ENCODE measurements around the gene RPL36.

RPL36 gene

DNA sequence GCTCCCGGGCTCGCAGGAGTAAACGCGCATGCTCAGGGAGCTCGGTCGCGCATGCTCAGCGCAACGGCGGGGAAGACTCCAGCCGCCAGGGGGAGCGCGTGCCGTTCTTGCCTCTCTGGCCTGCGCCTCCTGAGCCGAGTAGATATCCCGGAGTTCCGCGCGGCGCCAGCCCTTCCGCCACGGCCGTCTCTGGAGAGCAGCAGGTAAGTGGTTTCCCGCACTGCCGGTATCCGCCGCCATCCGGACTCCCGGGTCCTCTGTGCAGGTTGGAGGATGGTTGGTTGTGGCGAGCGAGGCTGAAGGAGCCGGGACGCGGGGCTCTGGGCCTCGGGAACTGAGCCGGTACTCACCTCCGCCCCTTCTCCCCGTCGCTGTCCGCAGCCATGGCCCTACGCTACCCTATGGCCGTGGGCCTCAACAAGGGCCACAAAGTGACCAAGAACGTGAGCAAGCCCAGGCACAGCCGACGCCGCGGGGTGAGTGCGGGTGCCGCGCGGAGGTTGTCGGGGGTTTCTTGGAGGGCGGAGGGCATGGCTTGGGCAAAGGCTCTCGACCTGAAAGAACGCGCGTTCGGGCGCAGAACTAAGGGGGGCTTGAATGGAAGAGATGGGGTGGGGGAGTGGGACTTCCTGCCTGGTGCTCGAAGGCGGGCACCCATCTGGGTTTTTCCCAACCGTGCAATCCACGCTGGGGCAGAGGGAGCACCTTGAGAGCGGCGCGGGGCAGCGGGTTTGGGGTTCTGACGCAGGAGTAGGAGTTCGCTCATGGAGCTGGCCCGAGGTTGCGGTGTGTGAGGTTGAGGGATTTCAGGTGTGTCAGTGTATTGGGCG lies at the start of gene RPL36:
Gene RPL36 (plus strand): TSS at position 171 of the 830 bp plus-strand sequence. CDS start 213 bp downstream, at position 384.
- peak within 1 kb of the TSS; percentile 89 for H3K4me3 ChIP-seq (ENCODE audit: low read length)
- no peaks in the 10 kb centered on the region for H3K27me3 ChIP-seq (ENCODE audit: control insufficient read depth, insufficient read depth, low read length)
- peaks cover 37% of the 10 kb centered on the region for H3K36me3 ChIP-seq (ENCODE audit: control insufficient read depth, low read depth, low read length)
- H3K4me1 ChIP-seq (ENCODE audit: control insufficient read depth, low read depth, low read length): no peaks in the 10 kb centered on the region
- peak within 1 kb of the TSS; percentile 92 for H3K27ac ChIP-seq (ENCODE audit: low read length)
- H3K9ac ChIP-seq (ENCODE audit: low read length): peak within 1 kb of the TSS; percentile 96
- no peaks in the 10 kb centered on the region for H3K9me3 ChIP-seq (ENCODE audit: control insufficient read depth, low read depth, low read length)

DNA sequence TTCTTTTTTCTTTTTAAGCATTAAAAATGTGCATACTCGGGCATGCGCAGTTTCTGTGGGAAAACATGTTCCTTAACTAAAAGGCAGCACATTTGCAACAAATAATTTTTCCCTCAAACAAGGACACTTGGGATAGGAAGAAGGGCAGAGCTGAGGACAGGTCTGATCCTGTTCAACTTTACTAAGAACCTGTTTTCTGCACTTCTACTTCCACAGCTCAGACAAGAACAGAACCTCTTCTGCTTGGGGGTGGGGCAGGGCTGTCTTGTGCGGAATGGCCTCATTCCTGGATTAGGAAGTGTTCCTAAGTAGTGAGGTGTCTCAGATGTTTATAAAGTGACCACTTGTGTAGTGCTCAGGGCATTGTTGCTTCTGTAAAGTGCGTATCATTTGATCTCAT lies 48.9 kb upstream of the RPL36 start:
- no peaks in the 10 kb centered on the region for H3K4me1 ChIP-seq (ENCODE audit: control insufficient read depth, low read depth, low read length)
- no peaks in the 10 kb centered on the region for H3K27me3 ChIP-seq (ENCODE audit: control insufficient read depth, insufficient read depth, low read length)
- no peak overlapping the region for H3K27ac ChIP-seq (ENCODE audit: low read length)
- H3K36me3 ChIP-seq (ENCODE audit: control insufficient read depth, low read depth, low read length): peaks cover 49% of the 10 kb centered on the region
- H3K9ac ChIP-seq (ENCODE audit: low read length): no peak overlapping the region
- H3K4me3 ChIP-seq (ENCODE audit: low read length): no peak overlapping the region
- no peaks in the 10 kb centered on the region for H3K9me3 ChIP-seq (ENCODE audit: control insufficient read depth, low read depth, low read length)

DNA sequence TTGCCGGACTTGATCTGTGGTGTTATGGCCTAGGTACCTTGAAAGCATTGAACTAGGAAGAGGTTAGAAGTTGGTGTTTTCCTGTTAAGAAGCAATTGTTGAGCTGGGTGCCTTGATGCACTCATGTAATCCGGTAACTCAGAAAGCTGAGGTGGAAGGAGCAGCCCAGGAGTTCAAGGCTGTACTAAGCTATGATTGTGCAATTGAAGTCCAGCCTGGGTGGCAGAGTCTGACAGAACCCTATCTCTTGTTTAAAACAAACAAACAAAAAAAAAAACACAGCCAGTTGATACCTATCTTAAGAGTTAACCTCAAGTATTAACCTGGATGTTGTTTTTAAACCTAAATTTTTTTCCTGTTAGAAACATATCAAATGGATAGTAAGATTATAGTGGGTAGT lies 47.9 kb upstream of the RPL36 start:
- H3K27ac ChIP-seq (ENCODE audit: low read length): no peak overlapping the region
- no peaks in the 10 kb centered on the region for H3K4me1 ChIP-seq (ENCODE audit: control insufficient read depth, low read depth, low read length)
- no peak overlapping the region for H3K9ac ChIP-seq (ENCODE audit: low read length)
- H3K9me3 ChIP-seq (ENCODE audit: control insufficient read depth, low read depth, low read length): no peaks in the 10 kb centered on the region
- H3K36me3 ChIP-seq (ENCODE audit: control insufficient read depth, low read depth, low read length): peaks cover 60% of the 10 kb centered on the region
- H3K27me3 ChIP-seq (ENCODE audit: control insufficient read depth, insufficient read depth, low read length): no peaks in the 10 kb centered on the region
- H3K4me3 ChIP-seq (ENCODE audit: low read length): no peak overlapping the region

DNA sequence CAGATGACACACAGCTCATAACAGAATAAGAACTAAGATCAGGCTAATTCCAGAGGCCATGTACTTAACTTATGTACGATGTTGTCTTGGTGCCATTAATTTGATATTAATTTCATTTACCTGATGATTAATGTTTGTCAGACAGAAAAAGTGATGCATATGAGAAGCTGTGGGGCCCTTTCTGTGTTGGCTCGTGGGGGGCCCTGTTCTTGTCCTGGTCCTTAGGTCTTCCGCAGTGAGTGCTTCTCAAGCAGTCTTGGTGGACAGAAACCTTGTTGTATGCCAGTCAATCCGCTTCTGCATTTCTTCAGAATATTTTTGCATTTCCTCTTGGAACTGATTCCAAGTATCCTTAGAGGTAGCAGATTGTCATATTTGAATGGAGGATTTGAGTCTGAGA lies 47.0 kb upstream of the RPL36 start:
- Histone ChIP-seq H3K27ac (ENCODE audit: low read length) (no peak overlapping the region), H3K36me3 (ENCODE audit: control insufficient read depth, low read depth, low read length) (peaks cover 68% of the 10 kb centered on the region), H3K4me3 (ENCODE audit: low read length) (no peak overlapping the region), H3K27me3 (ENCODE audit: control insufficient read depth, insufficient read depth, low read length) (no peaks in the 10 kb centered on the region), H3K9ac (ENCODE audit: low read length) (no peak overlapping the region), H3K4me1 (ENCODE audit: control insufficient read depth, low read depth, low read length) (no peaks in the 10 kb centered on the region), H3K9me3 (ENCODE audit: control insufficient read depth, low read depth, low read length) (no peaks in the 10 kb centered on the region)

DNA sequence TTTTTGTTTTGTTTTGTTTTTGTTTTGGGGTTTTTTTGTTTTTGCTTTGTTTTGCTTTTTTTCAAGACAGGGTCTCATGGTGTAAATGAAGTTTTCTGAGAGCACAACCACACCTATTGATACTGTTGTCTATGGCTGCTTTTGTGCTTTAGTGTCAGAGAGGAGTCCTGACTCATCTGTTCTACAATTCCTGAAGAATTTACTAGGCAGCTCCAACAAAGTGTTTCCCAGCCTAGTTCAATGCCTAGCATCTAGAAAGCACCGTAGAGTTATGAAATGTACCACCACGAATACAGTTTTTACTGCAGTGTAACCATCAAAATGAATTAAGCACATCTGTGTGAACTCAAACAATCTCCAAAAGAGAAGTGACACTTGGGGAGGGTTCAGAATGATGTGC lies 46.1 kb upstream of the RPL36 start:
- Histone ChIP-seq H3K27ac (ENCODE audit: low read length) (no peak overlapping the region), H3K36me3 (ENCODE audit: control insufficient read depth, low read depth, low read length) (peaks cover 74% of the 10 kb centered on the region), H3K27me3 (ENCODE audit: control insufficient read depth, insufficient read depth, low read length) (no peaks in the 10 kb centered on the region), H3K9ac (ENCODE audit: low read length) (no peak overlapping the region), H3K9me3 (ENCODE audit: control insufficient read depth, low read depth, low read length) (no peaks in the 10 kb centered on the region), H3K4me1 (ENCODE audit: control insufficient read depth, low read depth, low read length) (no peaks in the 10 kb centered on the region), H3K4me3 (ENCODE audit: low read length) (no peak overlapping the region)

DNA sequence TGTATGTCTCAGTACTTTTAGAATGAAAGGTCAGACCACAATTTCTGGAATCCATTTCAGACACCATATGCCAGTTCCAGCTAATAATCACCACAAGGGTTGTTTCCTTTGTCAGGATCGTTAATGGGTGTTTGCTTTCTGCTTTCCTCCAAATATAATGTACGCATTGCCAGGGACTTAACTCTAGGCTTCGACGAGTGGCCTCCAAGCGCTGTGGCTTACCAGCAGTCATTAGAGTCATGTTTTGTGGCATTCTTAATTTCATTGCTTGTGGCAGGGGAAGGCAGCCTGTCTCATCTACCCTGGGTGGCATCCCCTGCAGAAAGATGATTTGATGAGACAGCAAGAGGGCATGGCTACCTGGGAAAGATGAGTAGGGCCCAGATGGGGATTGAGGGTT lies 44.7 kb upstream of the RPL36 start:
- no peaks in the 10 kb centered on the region for H3K27me3 ChIP-seq (ENCODE audit: control insufficient read depth, insufficient read depth, low read length)
- H3K27ac ChIP-seq (ENCODE audit: low read length): no peak overlapping the region
- no peak overlapping the region for H3K4me3 ChIP-seq (ENCODE audit: low read length)
- H3K4me1 ChIP-seq (ENCODE audit: control insufficient read depth, low read depth, low read length): no peaks in the 10 kb centered on the region
- H3K36me3 ChIP-seq (ENCODE audit: control insufficient read depth, low read depth, low read length): peaks cover 84% of the 10 kb centered on the region
- H3K9ac ChIP-seq (ENCODE audit: low read length): no peak overlapping the region
- H3K9me3 ChIP-seq (ENCODE audit: control insufficient read depth, low read depth, low read length): no peaks in the 10 kb centered on the region

DNA sequence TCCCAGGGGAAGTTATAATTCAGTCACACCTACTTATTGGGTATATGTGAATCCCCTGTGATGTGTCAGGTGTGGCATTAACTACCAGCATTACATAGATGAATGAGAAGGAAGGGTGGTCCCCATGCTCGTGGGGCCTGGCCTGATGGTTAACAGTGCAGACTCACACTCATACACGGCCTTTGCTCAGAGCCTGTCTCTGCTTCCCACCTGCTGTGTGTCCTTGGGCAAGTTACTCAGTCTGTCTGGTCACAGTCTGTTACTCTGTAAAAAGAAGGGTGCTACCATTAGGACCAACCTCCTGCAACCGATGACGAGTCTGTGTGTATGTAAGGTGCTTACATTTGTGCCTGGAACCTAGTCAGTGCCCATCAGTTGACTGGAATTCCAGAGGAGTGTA lies 43.4 kb upstream of the RPL36 start:
- no peak overlapping the region for H3K4me3 ChIP-seq (ENCODE audit: low read length)
- peaks cover 91% of the 10 kb centered on the region for H3K36me3 ChIP-seq (ENCODE audit: control insufficient read depth, low read depth, low read length)
- no peak overlapping the region for H3K27ac ChIP-seq (ENCODE audit: low read length)
- H3K4me1 ChIP-seq (ENCODE audit: control insufficient read depth, low read depth, low read length): no peaks in the 10 kb centered on the region
- H3K9ac ChIP-seq (ENCODE audit: low read length): no peak overlapping the region
- no peaks in the 10 kb centered on the region for H3K27me3 ChIP-seq (ENCODE audit: control insufficient read depth, insufficient read depth, low read length)
- H3K9me3 ChIP-seq (ENCODE audit: control insufficient read depth, low read depth, low read length): no peaks in the 10 kb centered on the region

DNA sequence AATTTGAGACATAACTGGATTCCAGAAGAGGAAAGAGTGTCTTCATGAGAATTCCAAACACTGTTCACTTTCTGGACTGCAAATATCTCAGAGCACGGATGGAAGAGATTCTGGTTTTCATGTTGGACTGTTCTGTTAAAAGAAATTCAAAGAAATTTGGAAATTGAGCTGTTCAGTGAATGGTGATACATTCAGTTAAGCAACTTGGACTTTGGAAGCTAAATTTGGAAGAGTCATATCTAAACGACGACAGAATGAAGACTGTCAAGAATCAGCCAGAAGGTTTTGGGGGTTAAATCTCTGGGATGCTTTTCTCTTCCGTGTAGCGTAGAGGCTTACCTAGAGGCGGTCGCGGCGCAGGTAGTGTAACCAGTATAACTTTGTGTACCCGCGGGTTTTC lies 41.6 kb upstream of the RPL36 start:
- Histone ChIP-seq H3K4me3 (ENCODE audit: low read length) (no peak overlapping the region), H3K9me3 (ENCODE audit: control insufficient read depth, low read depth, low read length) (no peaks in the 10 kb centered on the region), H3K27ac (ENCODE audit: low read length) (no peak overlapping the region), H3K36me3 (ENCODE audit: control insufficient read depth, low read depth, low read length) (peaks cover 92% of the 10 kb centered on the region), H3K27me3 (ENCODE audit: control insufficient read depth, insufficient read depth, low read length) (no peaks in the 10 kb centered on the region), H3K4me1 (ENCODE audit: control insufficient read depth, low read depth, low read length) (no peaks in the 10 kb centered on the region), H3K9ac (ENCODE audit: low read length) (no peak overlapping the region)

DNA sequence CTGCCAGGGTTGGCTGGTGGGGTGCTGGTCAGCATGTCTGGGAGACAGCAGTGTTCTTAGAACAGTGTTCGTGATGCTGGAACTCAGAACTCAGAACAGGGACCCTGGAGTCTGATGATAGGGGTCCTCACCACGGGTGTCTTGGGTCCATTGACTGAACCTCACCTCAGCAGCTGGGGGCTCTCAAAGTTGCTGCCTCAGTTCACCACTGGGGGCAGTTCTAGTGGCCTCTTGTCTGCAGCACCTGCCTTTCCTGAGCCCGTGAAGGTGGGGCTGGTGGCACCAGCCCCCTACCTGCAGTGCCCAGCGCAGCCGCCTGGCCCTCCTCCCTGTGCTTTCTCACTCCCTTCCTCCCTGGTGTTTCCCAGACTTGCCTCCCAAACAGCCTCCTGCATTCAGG lies 38.7 kb upstream of the RPL36 start:
- Histone ChIP-seq H3K27me3 (ENCODE audit: control insufficient read depth, insufficient read depth, low read length) (no peaks in the 10 kb centered on the region), H3K27ac (ENCODE audit: low read length) (no peak overlapping the region), H3K4me3 (ENCODE audit: low read length) (no peak overlapping the region), H3K9me3 (ENCODE audit: control insufficient read depth, low read depth, low read length) (no peaks in the 10 kb centered on the region), H3K9ac (ENCODE audit: low read length) (no peak overlapping the region), H3K4me1 (ENCODE audit: control insufficient read depth, low read depth, low read length) (no peaks in the 10 kb centered on the region), H3K36me3 (ENCODE audit: control insufficient read depth, low read depth, low read length) (peaks cover 89% of the 10 kb centered on the region)

DNA sequence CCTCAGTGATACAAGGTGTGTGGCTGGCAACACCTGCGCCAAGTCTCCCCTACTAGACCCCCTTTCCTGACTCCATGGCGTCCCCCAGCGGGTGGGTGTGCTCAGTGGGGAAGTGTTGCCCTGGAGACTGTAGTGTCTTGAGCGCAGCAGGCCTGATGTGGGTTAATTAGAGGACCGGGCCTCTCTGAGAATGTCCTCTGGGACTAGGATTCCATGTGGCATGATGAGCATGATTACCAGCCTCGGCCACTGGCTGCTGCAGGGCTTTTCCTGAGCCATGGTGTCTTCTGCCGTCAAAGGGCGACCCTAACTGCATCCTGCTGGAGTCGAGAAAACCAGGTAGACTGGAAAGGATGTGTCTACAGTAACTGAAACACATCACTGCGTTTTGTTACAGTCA lies 37.8 kb upstream of the RPL36 start:
- H3K9ac ChIP-seq (ENCODE audit: low read length): no peak overlapping the region
- H3K36me3 ChIP-seq (ENCODE audit: control insufficient read depth, low read depth, low read length): peaks cover 86% of the 10 kb centered on the region
- H3K27ac ChIP-seq (ENCODE audit: low read length): no peak overlapping the region
- H3K9me3 ChIP-seq (ENCODE audit: control insufficient read depth, low read depth, low read length): no peaks in the 10 kb centered on the region
- no peaks in the 10 kb centered on the region for H3K27me3 ChIP-seq (ENCODE audit: control insufficient read depth, insufficient read depth, low read length)
- H3K4me1 ChIP-seq (ENCODE audit: control insufficient read depth, low read depth, low read length): no peaks in the 10 kb centered on the region
- no peak overlapping the region for H3K4me3 ChIP-seq (ENCODE audit: low read length)

DNA sequence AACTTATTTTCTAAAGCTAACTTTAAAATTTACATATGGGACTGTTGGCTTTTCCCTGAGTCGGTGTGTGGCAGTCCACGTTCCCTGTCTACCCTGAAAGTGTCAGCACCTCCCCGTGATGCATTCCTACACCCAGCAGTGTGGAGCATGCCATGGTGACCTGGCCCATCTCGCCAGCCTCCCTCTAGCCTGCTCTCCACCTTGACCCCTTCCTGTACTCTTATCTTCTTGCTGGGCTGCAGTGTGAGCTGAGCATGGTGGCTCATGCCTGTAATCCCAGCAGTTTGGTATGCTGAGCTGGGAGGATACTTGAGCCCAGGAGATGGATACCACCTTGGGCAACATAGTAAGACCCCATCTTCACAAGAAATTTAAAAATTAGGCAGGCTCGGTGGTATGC lies 35.2 kb upstream of the RPL36 start:
- Histone ChIP-seq H3K9ac (ENCODE audit: low read length) (no peak overlapping the region), H3K4me3 (ENCODE audit: low read length) (no peak overlapping the region), H3K36me3 (ENCODE audit: control insufficient read depth, low read depth, low read length) (peaks cover 86% of the 10 kb centered on the region), H3K4me1 (ENCODE audit: control insufficient read depth, low read depth, low read length) (no peaks in the 10 kb centered on the region), H3K9me3 (ENCODE audit: control insufficient read depth, low read depth, low read length) (no peaks in the 10 kb centered on the region), H3K27ac (ENCODE audit: low read length) (no peak overlapping the region), H3K27me3 (ENCODE audit: control insufficient read depth, insufficient read depth, low read length) (no peaks in the 10 kb centered on the region)

DNA sequence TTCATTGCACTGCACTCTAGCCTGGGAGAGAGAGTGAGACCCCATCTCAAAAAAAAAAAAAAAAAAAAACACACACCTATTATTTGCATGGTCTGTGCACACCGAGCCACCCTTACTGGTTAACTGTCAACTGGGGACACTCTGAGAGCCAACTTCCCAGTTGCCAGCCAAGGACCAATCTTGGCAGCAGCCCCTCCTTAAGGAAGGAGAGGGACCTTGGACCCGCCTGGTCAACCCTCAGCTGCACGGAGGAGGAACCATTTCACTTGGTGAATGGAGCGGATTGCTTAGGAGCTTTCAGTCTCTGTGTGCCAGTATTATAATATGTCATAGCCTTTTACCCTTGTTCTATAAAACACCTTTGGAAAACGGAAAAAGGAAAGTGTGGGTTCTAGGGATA lies 34.7 kb upstream of the RPL36 start:
- no peak overlapping the region for H3K4me3 ChIP-seq (ENCODE audit: low read length)
- H3K27ac ChIP-seq (ENCODE audit: low read length): no peak overlapping the region
- H3K9ac ChIP-seq (ENCODE audit: low read length): no peak overlapping the region
- H3K4me1 ChIP-seq (ENCODE audit: control insufficient read depth, low read depth, low read length): no peaks in the 10 kb centered on the region
- H3K27me3 ChIP-seq (ENCODE audit: control insufficient read depth, insufficient read depth, low read length): no peaks in the 10 kb centered on the region
- peaks cover 86% of the 10 kb centered on the region for H3K36me3 ChIP-seq (ENCODE audit: control insufficient read depth, low read depth, low read length)
- no peaks in the 10 kb centered on the region for H3K9me3 ChIP-seq (ENCODE audit: control insufficient read depth, low read depth, low read length)

Data from iPS-18a (cell line).